HepG2 (cell line): Measurements from ENCODE around the gene TSHZ2. TPM values are rescaled to one million over a fixed set of nuclear protein-coding genes. Genes with fewer than 3 reads are reported as not detected.

Source experiments
- CREM ChIP-seq, 2 experiments: sonication (generic) in 1 of 2; formaldehyde crosslinking in 1 of 2; IDR thresholded peaks; 2 replicates each; pipeline versions ENCODE4 v1.4.0 to v1.6.1; 2016 to 2020; ENCODE audit warnings: antibody characterized with exemption in 1 of 2, mild to moderate bottlenecking in 1 of 2, missing genetic modification reagents in 1 of 2
- ERF ChIP-seq: IDR thresholded peaks from 2 replicates; pipeline ENCODE4 v1.6.1; 2018; ENCODE audit warnings: missing biosample characterization, missing genetic modification reagents
- HBP1 ChIP-seq: IDR thresholded peaks from 2 replicates; pipeline ENCODE4 v1.6.1; 2016; ENCODE audit warnings: low read depth, control low read depth
- KDM3A ChIP-seq: IDR thresholded peaks from 2 replicates; pipeline ENCODE4 v1.6.1; 2018; ENCODE audit warnings: low read depth, missing compliant biosample characterization
- KDM4B ChIP-seq: sonication (generic); formaldehyde crosslinking; IDR thresholded peaks from 2 replicates; pipeline ENCODE4 v1.4.0; 2020; ENCODE audit warnings: missing genetic modification reagents
- LRRFIP1 ChIP-seq: sonication (generic); formaldehyde crosslinking; conservative IDR thresholded peaks from 2 replicates; pipeline ENCODE4 v1.4.0; 2020; ENCODE audit warnings: missing genetic modification reagents
- NBN ChIP-seq: fragments of 450-650 bp; conservative IDR thresholded peaks from 2 replicates; pipeline ENCODE4 v1.6.1; 2017
- NFE2L2 ChIP-seq: fragments of 150-350 bp; IDR thresholded peaks from 2 replicates; pipeline ENCODE4 v1.6.1; 2014; ENCODE audit warnings: low read length
- NFIC ChIP-seq: IDR thresholded peaks from 2 replicates; pipeline ENCODE4 v1.6.1; 2012; ENCODE audit warnings: mild to moderate bottlenecking, low read length, inconsistent platforms
- PBX2 ChIP-seq: IDR thresholded peaks from 2 replicates; pipeline ENCODE4 v1.6.1; 2016; ENCODE audit warnings: control low read depth
- POGK ChIP-seq: sonication (generic); formaldehyde crosslinking; conservative IDR thresholded peaks from 2 replicates; pipeline ENCODE4 v1.8.0; 2022; ENCODE audit warnings: mild to moderate bottlenecking, moderate library complexity, missing genetic modification reagents
- SOX6 ChIP-seq, 2 experiments: fragments of 450-650 bp in 1 of 2; sonication (generic) in 1 of 2; formaldehyde crosslinking in 1 of 2; IDR thresholded peaks; 2 replicates each; pipeline versions ENCODE4 v1.4.0 to v1.6.1; 2017 to 2020; ENCODE audit warnings: antibody characterized with exemption in 1 of 2, mild to moderate bottlenecking in 1 of 2, missing genetic modification reagents in 1 of 2
- TAF1 ChIP-seq: sonication (generic); formaldehyde crosslinking; IDR thresholded peaks from 2 replicates; pipeline ENCODE4 v1.4.0; 2020; ENCODE audit warnings: missing genetic modification reagents
- ZBTB34 ChIP-seq: sonication (generic); formaldehyde crosslinking; IDR thresholded peaks from 2 replicates; pipeline ENCODE4 v1.8.0; 2022; ENCODE audit warnings: mild to moderate bottlenecking, missing genetic modification reagents
- ZNF101 ChIP-seq: sonication (generic); formaldehyde crosslinking; IDR thresholded peaks from 2 replicates; pipeline ENCODE4 v1.4.0; 2020; ENCODE audit warnings: mild to moderate bottlenecking, low read depth, missing genetic modification reagents, borderline replicate concordance
- ZNF691 ChIP-seq: sonication (generic); formaldehyde crosslinking; IDR thresholded peaks from 2 replicates; pipeline ENCODE4 v1.4.0; 2020; ENCODE audit warnings: missing genetic modification reagents, low read depth, mild to moderate bottlenecking, borderline replicate concordance
- polyA plus RNA-seq, 8 experiments: library from polyadenylated mRNA; depleted of rRNA in 3 of 8; stranded (reverse) in 7 of 8; unstranded in 1 of 8; fragments of >200 nt; fragmentation: Illumina TruSeq in 4 of 8; extraction: Trizol in 4 of 8; gene quantifications; 2 replicates each; pipeline versions ENCODE4 v1.2.1 to v1.2.3, GENCODE V29; 2011 to 2016; ENCODE audit warnings: low read depth in 4 of 8, missing spikeins in 1 of 8, mixed read lengths in 1 of 8; ENCODE audit not compliant: insufficient read depth in 1 of 8
- total RNA-seq, 5 experiments: library from RNA; depleted of rRNA; stranded (reverse); fragments of >200 nt; fragmentation: Illumina TruSeq; extraction: Trizol; gene quantifications; 2 replicates each; pipeline ENCODE4 v1.2.3, GENCODE V29; 2016; ENCODE audit warnings: low read depth in 1 of 5
- TF ChIP-seq, protein P1 (sequence below): sonication (generic); formaldehyde crosslinking; IDR thresholded peaks from 2 replicates; pipeline ENCODE4 v1.8.1; 2022; ENCODE audit warnings: mild to moderate bottlenecking, missing genetic modification reagents

The TSHZ2 gene
- total and polyA plus RNA-seq, 2 of the 13 experiments (the other 11 are each of a cell fraction or from before 2014, with no cell fraction given), result 0.01 TPM; not detected in 1

DNA sequence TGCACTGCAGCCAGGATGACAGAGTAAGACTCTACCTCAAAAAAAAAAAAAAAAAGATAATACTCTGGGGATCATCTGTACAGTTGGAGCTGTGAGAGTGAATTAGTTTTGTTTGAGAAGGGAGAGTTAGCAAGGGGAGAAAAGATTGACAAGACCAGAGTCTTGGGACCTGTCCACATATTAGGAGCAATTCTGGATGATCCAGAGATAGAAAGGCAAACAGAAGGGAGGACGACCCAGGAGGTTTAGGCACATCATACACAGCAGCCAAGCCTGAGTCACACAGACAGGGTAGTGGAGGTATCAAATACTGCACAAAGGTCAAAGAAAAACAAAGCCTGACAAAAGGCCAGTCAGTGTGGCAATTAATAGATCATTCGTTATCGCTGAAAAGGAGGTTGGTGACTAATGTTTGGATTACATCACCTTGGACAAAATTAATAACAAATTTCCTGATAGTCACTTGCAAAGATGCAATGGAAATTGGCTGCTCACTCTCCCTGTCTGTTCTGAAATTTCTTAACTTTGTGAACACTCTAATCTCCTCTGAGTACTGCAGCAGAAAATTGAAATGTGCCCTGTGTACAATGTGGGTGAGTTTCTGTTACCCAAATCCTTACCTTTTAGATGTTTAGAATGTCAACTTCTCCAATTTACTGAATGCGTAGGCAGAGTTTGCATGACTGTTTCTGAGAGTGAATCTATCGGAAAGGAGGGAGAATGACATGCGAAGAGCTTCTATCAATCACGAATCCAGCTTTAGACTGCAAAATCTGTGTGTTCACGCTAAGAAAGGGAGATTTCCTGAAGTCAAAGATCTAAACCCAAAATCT lies 105.4 kb downstream of the TSHZ2 start (continued):
- TF ChIP-seq ZNF691 (CRISPR knock-in tag), result 0 out of 2 replicates have a peak, but pooled peaks have one; percentile 62
- 0 out of 2 replicates have a peak, but pooled peaks have one; percentile 38 for TF ChIP-seq LRRFIP1 (CRISPR knock-in tag)
- no peak for TF ChIP-seq ZNF101
- no peak for TF ChIP-seq NFE2L2
- no peak for TF ChIP-seq SOX6 (IDR thresholded peaks at IDR 0.05)
- peak; percentile 99 for TF ChIP-seq SOX6 (CRISPR knock-in tag; IDR thresholded peaks at IDR 0.05)
- TF ChIP-seq, protein P1, sequence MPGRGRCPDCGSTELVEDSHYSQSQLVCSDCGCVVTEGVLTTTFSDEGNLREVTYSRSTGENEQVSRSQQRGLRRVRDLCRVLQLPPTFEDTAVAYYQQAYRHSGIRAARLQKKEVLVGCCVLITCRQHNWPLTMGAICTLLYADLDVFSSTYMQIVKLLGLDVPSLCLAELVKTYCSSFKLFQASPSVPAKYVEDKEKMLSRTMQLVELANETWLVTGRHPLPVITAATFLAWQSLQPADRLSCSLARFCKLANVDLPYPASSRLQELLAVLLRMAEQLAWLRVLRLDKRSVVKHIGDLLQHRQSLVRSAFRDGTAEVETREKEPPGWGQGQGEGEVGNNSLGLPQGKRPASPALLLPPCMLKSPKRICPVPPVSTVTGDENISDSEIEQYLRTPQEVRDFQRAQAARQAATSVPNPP, result no peak
- peak; percentile 73 for TF ChIP-seq CREM (IDR thresholded peaks at IDR 0.05)
- TF ChIP-seq CREM (CRISPR knock-in tag; IDR thresholded peaks at IDR 0.05), result no peak
- peak; percentile 89 for TF ChIP-seq ERF (CRISPR knock-in tag)
- 0 out of 2 replicates have a peak, but pooled peaks have one; percentile 79 for TF ChIP-seq ZBTB34
- peak; percentile 77; the same call in 1 of the 2 replicates for TF ChIP-seq KDM4B (CRISPR knock-in tag)
- no peak for TF ChIP-seq NBN
- peak; percentile 43; the same call in 1 of the 2 replicates for TF ChIP-seq HBP1 (CRISPR knock-in tag)
- peak; percentile 82; the same call in 1 of the 2 replicates for TF ChIP-seq POGK (CRISPR knock-in tag)
- TF ChIP-seq NFIC, result no peak
- peak; percentile 53; the same call in 1 of the 2 replicates for TF ChIP-seq PBX2
- TF ChIP-seq TAF1 (CRISPR knock-in tag), result no peak
- TF ChIP-seq KDM3A, result peak; percentile 68; the same call in 1 of the 2 replicates
